ENCODE results near the gene RIPOR2.

RIPOR2 gene

GRCh38 chr6:24856901-24857670 is 78.7 kb downstream of the RIPOR2 start:
- H3K36me3 ChIP-seq (ENCODE audit: control insufficient read depth, insufficient read depth, low read length), result peaks cover 80% of the 10 kb centered on the region
- no peak overlapping the region for H3K4me3 ChIP-seq (ENCODE audit: insufficient read depth, low read depth, low read length, poor library complexity, severe bottlenecking)
- H3K27ac ChIP-seq (ENCODE audit: insufficient read depth, low read length, poor library complexity, severe bottlenecking), result peak overlapping the region; percentile 54
- no peaks in the 10 kb centered on the region for H3K9me3 ChIP-seq (ENCODE audit: control insufficient read depth, low read length)
- peaks cover 60% of the 10 kb centered on the region for H3K4me1 ChIP-seq (ENCODE audit: control insufficient read depth, insufficient read depth, low read length, poor library complexity, severe bottlenecking)
- no peaks in the 10 kb centered on the region for H3K27me3 ChIP-seq (replicated peaks; ENCODE audit: control insufficient read depth, insufficient read depth, low read length, poor library complexity, severe bottlenecking)
- DNase-seq, result no peak

GRCh38 chr6:24856246-24856599 is 79.5 kb downstream of the RIPOR2 start:
- DNase-seq, result no peak
- Histone ChIP-seq H3K9me3 (ENCODE audit: control insufficient read depth, low read length) (no peaks in the 10 kb centered on the region), H3K27me3 (replicated peaks; ENCODE audit: control insufficient read depth, insufficient read depth, low read length, poor library complexity, severe bottlenecking) (no peaks in the 10 kb centered on the region), H3K4me1 (ENCODE audit: control insufficient read depth, insufficient read depth, low read length, poor library complexity, severe bottlenecking) (peaks cover 51% of the 10 kb centered on the region), H3K27ac (ENCODE audit: insufficient read depth, low read length, poor library complexity, severe bottlenecking) (peak overlapping the region; percentile 21), H3K36me3 (ENCODE audit: control insufficient read depth, insufficient read depth, low read length) (peaks cover 77% of the 10 kb centered on the region), H3K4me3 (ENCODE audit: insufficient read depth, low read depth, low read length, poor library complexity, severe bottlenecking) (no peak overlapping the region)

- DNase-seq, result peak; percentile 43 to 58 (median 46)
- H3K27ac ChIP-seq (ENCODE audit: insufficient read depth, low read length, poor library complexity, severe bottlenecking), result peak overlapping the region; percentile 38
These were observed 80.1 kb downstream of the RIPOR2 start for GRCh38 chr6:24855395-24856245.

GRCh38 chr6:24854077-24854666 is 81.6 kb downstream of the RIPOR2 start:
- Histone ChIP-seq H3K27me3 (replicated peaks; ENCODE audit: control insufficient read depth, insufficient read depth, low read length, poor library complexity, severe bottlenecking) (no peaks in the 10 kb centered on the region), H3K36me3 (ENCODE audit: control insufficient read depth, insufficient read depth, low read length) (peaks cover 76% of the 10 kb centered on the region), H3K27ac (ENCODE audit: insufficient read depth, low read length, poor library complexity, severe bottlenecking) (no peak overlapping the region), H3K4me3 (ENCODE audit: insufficient read depth, low read depth, low read length, poor library complexity, severe bottlenecking) (no peak overlapping the region), H3K9me3 (ENCODE audit: control insufficient read depth, low read length) (no peaks in the 10 kb centered on the region), H3K4me1 (ENCODE audit: control insufficient read depth, insufficient read depth, low read length, poor library complexity, severe bottlenecking) (peaks cover 32% of the 10 kb centered on the region)
- no peak for DNase-seq

More at GRCh38 chr6:24855395-24856245, 80.1 kb downstream of the RIPOR2 start:
- Histone ChIP-seq H3K36me3 (ENCODE audit: control insufficient read depth, insufficient read depth, low read length) (peaks cover 76% of the 10 kb centered on the region), H3K27me3 (replicated peaks; ENCODE audit: control insufficient read depth, insufficient read depth, low read length, poor library complexity, severe bottlenecking) (no peaks in the 10 kb centered on the region), H3K9me3 (ENCODE audit: control insufficient read depth, low read length) (no peaks in the 10 kb centered on the region), H3K4me1 (ENCODE audit: control insufficient read depth, insufficient read depth, low read length, poor library complexity, severe bottlenecking) (peaks cover 45% of the 10 kb centered on the region), H3K4me3 (ENCODE audit: insufficient read depth, low read depth, low read length, poor library complexity, severe bottlenecking) (no peak overlapping the region)

- H3K4me3 ChIP-seq (ENCODE audit: insufficient read depth, low read depth, low read length, poor library complexity, severe bottlenecking), result no peak overlapping the region
- H3K36me3 ChIP-seq (ENCODE audit: control insufficient read depth, insufficient read depth, low read length), result peaks cover 86% of the 10 kb centered on the region
- no peak for DNase-seq
- H3K27ac ChIP-seq (ENCODE audit: insufficient read depth, low read length, poor library complexity, severe bottlenecking), result no peak overlapping the region
- peaks cover under 1% of the 10 kb centered on the region for H3K4me1 ChIP-seq (ENCODE audit: control insufficient read depth, insufficient read depth, low read length, poor library complexity, severe bottlenecking)
- no peaks in the 10 kb centered on the region for H3K27me3 ChIP-seq (replicated peaks; ENCODE audit: control insufficient read depth, insufficient read depth, low read length, poor library complexity, severe bottlenecking)
- H3K9me3 ChIP-seq (ENCODE audit: control insufficient read depth, low read length), result no peaks in the 10 kb centered on the region
These were observed 84.7 kb downstream of the RIPOR2 start for GRCh38 chr6:24851086-24851485.

GRCh38 chr6:24849713-24850112 is 86.0 kb downstream of the RIPOR2 start:
- Histone ChIP-seq H3K4me1 (ENCODE audit: control insufficient read depth, insufficient read depth, low read length, poor library complexity, severe bottlenecking) (no peaks in the 10 kb centered on the region), H3K36me3 (ENCODE audit: control insufficient read depth, insufficient read depth, low read length) (peaks cover 91% of the 10 kb centered on the region), H3K4me3 (ENCODE audit: insufficient read depth, low read depth, low read length, poor library complexity, severe bottlenecking) (no peak overlapping the region), H3K27me3 (replicated peaks; ENCODE audit: control insufficient read depth, insufficient read depth, low read length, poor library complexity, severe bottlenecking) (no peaks in the 10 kb centered on the region), H3K9me3 (ENCODE audit: control insufficient read depth, low read length) (no peaks in the 10 kb centered on the region), H3K27ac (ENCODE audit: insufficient read depth, low read length, poor library complexity, severe bottlenecking) (no peak overlapping the region)
- no peak for DNase-seq

- H3K27ac ChIP-seq (ENCODE audit: insufficient read depth, low read length, poor library complexity, severe bottlenecking), result no peak overlapping the region
- H3K4me1 ChIP-seq (ENCODE audit: control insufficient read depth, insufficient read depth, low read length, poor library complexity, severe bottlenecking), result no peaks in the 10 kb centered on the region
- no peaks in the 10 kb centered on the region for H3K9me3 ChIP-seq (ENCODE audit: control insufficient read depth, low read length)
- no peak overlapping the region for H3K4me3 ChIP-seq (ENCODE audit: insufficient read depth, low read depth, low read length, poor library complexity, severe bottlenecking)
- H3K27me3 ChIP-seq (replicated peaks; ENCODE audit: control insufficient read depth, insufficient read depth, low read length, poor library complexity, severe bottlenecking), result no peaks in the 10 kb centered on the region
- DNase-seq, result no peak
- H3K36me3 ChIP-seq (ENCODE audit: control insufficient read depth, insufficient read depth, low read length), result peaks cover 89% of the 10 kb centered on the region
These were observed 87.3 kb downstream of the RIPOR2 start for GRCh38 chr6:24848461-24848860.

GRCh38 chr6:24847402-24847801 is 88.4 kb downstream of the RIPOR2 start:
- no peak for DNase-seq
- H3K27me3 ChIP-seq (replicated peaks; ENCODE audit: control insufficient read depth, insufficient read depth, low read length, poor library complexity, severe bottlenecking), result no peaks in the 10 kb centered on the region
- H3K36me3 ChIP-seq (ENCODE audit: control insufficient read depth, insufficient read depth, low read length), result peaks cover 89% of the 10 kb centered on the region
- H3K27ac ChIP-seq (ENCODE audit: insufficient read depth, low read length, poor library complexity, severe bottlenecking), result no peak overlapping the region
- peaks cover 3% of the 10 kb centered on the region for H3K4me1 ChIP-seq (ENCODE audit: control insufficient read depth, insufficient read depth, low read length, poor library complexity, severe bottlenecking)
- no peak overlapping the region for H3K4me3 ChIP-seq (ENCODE audit: insufficient read depth, low read depth, low read length, poor library complexity, severe bottlenecking)
- H3K9me3 ChIP-seq (ENCODE audit: control insufficient read depth, low read length), result no peaks in the 10 kb centered on the region

GRCh38 chr6:24845578-24845977 is 90.2 kb downstream of the RIPOR2 start:
- DNase-seq, result no peak
- peak overlapping the region; percentile 22 for H3K27ac ChIP-seq (ENCODE audit: insufficient read depth, low read length, poor library complexity, severe bottlenecking)
- no peak overlapping the region for H3K4me3 ChIP-seq (ENCODE audit: insufficient read depth, low read depth, low read length, poor library complexity, severe bottlenecking)
- peaks cover 12% of the 10 kb centered on the region for H3K4me1 ChIP-seq (ENCODE audit: control insufficient read depth, insufficient read depth, low read length, poor library complexity, severe bottlenecking)
- no peaks in the 10 kb centered on the region for H3K9me3 ChIP-seq (ENCODE audit: control insufficient read depth, low read length)
- no peaks in the 10 kb centered on the region for H3K27me3 ChIP-seq (replicated peaks; ENCODE audit: control insufficient read depth, insufficient read depth, low read length, poor library complexity, severe bottlenecking)
- H3K36me3 ChIP-seq (ENCODE audit: control insufficient read depth, insufficient read depth, low read length), result peaks cover 95% of the 10 kb centered on the region

- Histone ChIP-seq H3K27ac (ENCODE audit: insufficient read depth, low read length, poor library complexity, severe bottlenecking) (no peak overlapping the region), H3K4me1 (ENCODE audit: control insufficient read depth, insufficient read depth, low read length, poor library complexity, severe bottlenecking) (peaks cover 18% of the 10 kb centered on the region), H3K36me3 (ENCODE audit: control insufficient read depth, insufficient read depth, low read length) (peaks cover 95% of the 10 kb centered on the region)
These were observed 90.9 kb downstream of the RIPOR2 start for GRCh38 chr6:24844903-24845302.

More at GRCh38 chr6:24844903-24845302, 90.9 kb downstream of the RIPOR2 start:
- no peak for DNase-seq
- no peaks in the 10 kb centered on the region for H3K9me3 ChIP-seq (ENCODE audit: control insufficient read depth, low read length)
- no peak overlapping the region for H3K4me3 ChIP-seq (ENCODE audit: insufficient read depth, low read depth, low read length, poor library complexity, severe bottlenecking)
- H3K27me3 ChIP-seq (replicated peaks; ENCODE audit: control insufficient read depth, insufficient read depth, low read length, poor library complexity, severe bottlenecking), result no peaks in the 10 kb centered on the region

Data from effector memory CD4-positive, alpha-beta T cell (primary cell).